ENCODE measurements around the gene SCUBE1.

DNA sequence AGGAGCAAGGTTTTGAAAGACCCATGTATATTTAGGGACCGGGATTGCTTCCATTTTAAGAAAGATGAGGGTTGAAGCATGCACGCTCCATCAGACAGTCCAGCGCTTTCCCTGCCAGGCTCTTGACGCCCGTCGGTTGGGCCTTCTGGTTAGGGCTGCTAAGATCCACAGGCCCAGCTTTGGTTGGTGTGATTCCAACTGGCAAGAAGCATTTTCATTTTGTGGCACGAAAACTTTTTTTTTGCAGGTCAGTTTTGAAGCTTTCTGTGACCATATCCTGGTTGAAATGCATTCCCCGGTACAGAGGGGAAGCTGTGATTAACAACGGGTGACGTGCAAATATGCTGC lies 34.4 kb upstream of the SCUBE1 start:
- TF ChIP-seq, protein P1, sequence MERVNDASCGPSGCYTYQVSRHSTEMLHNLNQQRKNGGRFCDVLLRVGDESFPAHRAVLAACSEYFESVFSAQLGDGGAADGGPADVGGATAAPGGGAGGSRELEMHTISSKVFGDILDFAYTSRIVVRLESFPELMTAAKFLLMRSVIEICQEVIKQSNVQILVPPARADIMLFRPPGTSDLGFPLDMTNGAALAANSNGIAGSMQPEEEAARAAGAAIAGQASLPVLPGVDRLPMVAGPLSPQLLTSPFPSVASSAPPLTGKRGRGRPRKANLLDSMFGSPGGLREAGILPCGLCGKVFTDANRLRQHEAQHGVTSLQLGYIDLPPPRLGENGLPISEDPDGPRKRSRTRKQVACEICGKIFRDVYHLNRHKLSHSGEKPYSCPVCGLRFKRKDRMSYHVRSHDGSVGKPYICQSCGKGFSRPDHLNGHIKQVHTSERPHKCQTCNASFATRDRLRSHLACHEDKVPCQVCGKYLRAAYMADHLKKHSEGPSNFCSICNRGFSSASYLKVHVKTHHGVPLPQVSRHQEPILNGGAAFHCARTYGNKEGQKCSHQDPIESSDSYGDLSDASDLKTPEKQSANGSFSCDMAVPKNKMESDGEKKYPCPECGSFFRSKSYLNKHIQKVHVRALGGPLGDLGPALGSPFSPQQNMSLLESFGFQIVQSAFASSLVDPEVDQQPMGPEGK (CRISPR knock-in tag; IDR thresholded peaks at IDR 0.05; ENCODE audit: borderline replicate concordance), result no peak
- TF ChIP-seq SNAI2 (CRISPR knock-in tag; IDR thresholded peaks at IDR 0.05) (no peak), TCF4 (CRISPR knock-in tag; IDR thresholded peaks at IDR 0.05; ENCODE audit: borderline replicate concordance) (no peak), CSRNP3 (CRISPR knock-in tag; IDR thresholded peaks at IDR 0.05) (no peak), POU6F1 (CRISPR knock-in tag; IDR thresholded peaks at IDR 0.05; ENCODE audit: borderline replicate concordance, low read depth) (no peak), ARNTL (CRISPR knock-in tag; IDR thresholded peaks at IDR 0.05; ENCODE audit: borderline replicate concordance, low read depth) (no peak), ZFP3 (CRISPR knock-in tag; IDR thresholded peaks at IDR 0.05) (no peak), CREB5 (CRISPR knock-in tag; IDR thresholded peaks at IDR 0.05; ENCODE audit: low read depth) (no peak), ZFP30 (CRISPR knock-in tag; IDR thresholded peaks at IDR 0.05) (no peak), RARB (CRISPR knock-in tag; IDR thresholded peaks at IDR 0.05) (no peak), GLIS3 (CRISPR knock-in tag; IDR thresholded peaks at IDR 0.05) (no peak), ZNF70 (CRISPR knock-in tag; IDR thresholded peaks at IDR 0.05) (no peak), TSHZ2 (CRISPR knock-in tag; IDR thresholded peaks at IDR 0.05) (no peak), ZC3H10 (CRISPR knock-in tag; IDR thresholded peaks at IDR 0.05) (no peak)

All from SK-N-SH treated with all-trans-retinoic acid at 6 μM for 48 hours (cell line).